Lower leg skin (tissue), 3 donors: ENCODE results near the gene COBL.

Experiments used
- POLR2A ChIP-seq, 2 donors: fragments of 450-650 bp; IDR thresholded peaks; one replicate each; pipeline ENCODE4 v1.6.1; 2016 to 2017; ENCODE audit warnings: antibody characterized with exemption in 2 of 2, mild to moderate bottlenecking in 1 of 2, moderate library complexity in 1 of 2
- TF ChIP-seq, protein P1 (sequence below), 3 donors: fragments of 450-650 bp; IDR thresholded peaks; one replicate each; pipeline ENCODE4 v1.5.1; 2016; ENCODE audit warnings: antibody characterized with exemption in 3 of 3, mild to moderate bottlenecking in 3 of 3, moderate library complexity in 2 of 3

DNA sequence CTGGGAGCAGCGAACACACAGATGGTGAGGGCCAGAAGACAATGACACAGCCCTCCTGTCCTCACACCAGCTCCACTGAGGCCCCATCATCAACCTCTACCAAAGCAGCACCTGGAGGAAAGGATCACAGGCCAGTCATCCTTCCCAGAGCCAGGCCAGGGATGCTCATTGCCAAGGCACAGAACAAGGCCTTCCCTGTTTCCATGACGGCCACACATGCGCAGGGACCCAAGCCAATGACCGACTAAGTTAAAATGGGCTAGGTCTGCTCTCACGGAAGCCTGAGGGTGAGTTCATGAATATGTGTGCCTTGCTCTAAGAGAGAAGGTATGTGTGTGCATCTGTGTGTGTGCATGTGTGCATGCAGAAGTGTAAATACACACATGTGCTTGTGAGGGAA, 39.6 kb downstream of the COBL start:
- TF ChIP-seq, protein P1, sequence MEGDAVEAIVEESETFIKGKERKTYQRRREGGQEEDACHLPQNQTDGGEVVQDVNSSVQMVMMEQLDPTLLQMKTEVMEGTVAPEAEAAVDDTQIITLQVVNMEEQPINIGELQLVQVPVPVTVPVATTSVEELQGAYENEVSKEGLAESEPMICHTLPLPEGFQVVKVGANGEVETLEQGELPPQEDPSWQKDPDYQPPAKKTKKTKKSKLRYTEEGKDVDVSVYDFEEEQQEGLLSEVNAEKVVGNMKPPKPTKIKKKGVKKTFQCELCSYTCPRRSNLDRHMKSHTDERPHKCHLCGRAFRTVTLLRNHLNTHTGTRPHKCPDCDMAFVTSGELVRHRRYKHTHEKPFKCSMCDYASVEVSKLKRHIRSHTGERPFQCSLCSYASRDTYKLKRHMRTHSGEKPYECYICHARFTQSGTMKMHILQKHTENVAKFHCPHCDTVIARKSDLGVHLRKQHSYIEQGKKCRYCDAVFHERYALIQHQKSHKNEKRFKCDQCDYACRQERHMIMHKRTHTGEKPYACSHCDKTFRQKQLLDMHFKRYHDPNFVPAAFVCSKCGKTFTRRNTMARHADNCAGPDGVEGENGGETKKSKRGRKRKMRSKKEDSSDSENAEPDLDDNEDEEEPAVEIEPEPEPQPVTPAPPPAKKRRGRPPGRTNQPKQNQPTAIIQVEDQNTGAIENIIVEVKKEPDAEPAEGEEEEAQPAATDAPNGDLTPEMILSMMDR (IDR thresholded peaks at IDR 0.05) = no peak
- no peak for TF ChIP-seq POLR2A (IDR thresholded peaks at IDR 0.05)
